Gastrocnemius medialis (tissue), 4 donors: Measurements from ENCODE around the gene ASTN2.

Experiments used
- POLR2A ChIP-seq, 2 donors: fragments of 450-650 bp; IDR thresholded peaks; one replicate each; pipeline ENCODE4 v1.6.1; 2017; ENCODE audit warnings: antibody characterized with exemption in 2 of 2, mild to moderate bottlenecking in 2 of 2, moderate library complexity in 2 of 2
- TF ChIP-seq, protein P1 (sequence below), 5 experiments: fragments of 450-650 bp in 3 of 5; fragments of 200-600 bp in 2 of 5; sonication (generic) in 2 of 5; IDR thresholded peaks in 4 of 5; conservative IDR thresholded peaks in 1 of 5; 1 replicate in 4 of 5; 2 replicates in 1 of 5; pipeline ENCODE4 v1.5.1; 2016 to 2019; ENCODE audit warnings: antibody characterized with exemption in 5 of 5, mild to moderate bottlenecking in 3 of 5, moderate library complexity in 3 of 5

DNA sequence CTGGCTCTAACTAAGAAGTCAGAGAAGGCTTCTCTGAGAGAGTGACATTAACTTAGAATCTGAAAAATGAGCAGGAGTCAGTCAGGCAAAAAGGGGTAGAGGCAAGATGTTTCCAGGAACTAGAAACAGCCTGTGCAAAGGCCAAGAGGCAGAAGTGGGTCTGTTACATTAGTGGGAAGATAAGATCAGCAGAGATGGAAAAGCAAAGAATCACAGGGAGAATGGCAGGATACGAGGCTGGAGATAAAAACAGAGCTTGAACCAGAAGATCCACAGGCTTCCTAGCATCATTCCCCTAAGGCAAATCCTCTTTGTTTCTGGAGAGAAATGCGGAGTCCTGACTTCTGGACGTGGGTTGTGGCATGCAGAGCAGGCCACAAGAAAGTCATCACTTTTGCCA lies 27.4 kb downstream of the ASTN2 start:
- TF ChIP-seq, protein P1, sequence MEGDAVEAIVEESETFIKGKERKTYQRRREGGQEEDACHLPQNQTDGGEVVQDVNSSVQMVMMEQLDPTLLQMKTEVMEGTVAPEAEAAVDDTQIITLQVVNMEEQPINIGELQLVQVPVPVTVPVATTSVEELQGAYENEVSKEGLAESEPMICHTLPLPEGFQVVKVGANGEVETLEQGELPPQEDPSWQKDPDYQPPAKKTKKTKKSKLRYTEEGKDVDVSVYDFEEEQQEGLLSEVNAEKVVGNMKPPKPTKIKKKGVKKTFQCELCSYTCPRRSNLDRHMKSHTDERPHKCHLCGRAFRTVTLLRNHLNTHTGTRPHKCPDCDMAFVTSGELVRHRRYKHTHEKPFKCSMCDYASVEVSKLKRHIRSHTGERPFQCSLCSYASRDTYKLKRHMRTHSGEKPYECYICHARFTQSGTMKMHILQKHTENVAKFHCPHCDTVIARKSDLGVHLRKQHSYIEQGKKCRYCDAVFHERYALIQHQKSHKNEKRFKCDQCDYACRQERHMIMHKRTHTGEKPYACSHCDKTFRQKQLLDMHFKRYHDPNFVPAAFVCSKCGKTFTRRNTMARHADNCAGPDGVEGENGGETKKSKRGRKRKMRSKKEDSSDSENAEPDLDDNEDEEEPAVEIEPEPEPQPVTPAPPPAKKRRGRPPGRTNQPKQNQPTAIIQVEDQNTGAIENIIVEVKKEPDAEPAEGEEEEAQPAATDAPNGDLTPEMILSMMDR (IDR thresholded peaks at IDR 0.05 in 4 of 5, conservative IDR thresholded peaks at IDR 0.05 in 1 of 5) = no peak
- no peak for TF ChIP-seq POLR2A (IDR thresholded peaks at IDR 0.05)
